HCT116 (cell line): ENCODE measurements around the gene BTNL2. TPM values are rescaled to one million over a fixed set of nuclear protein-coding genes. Genes with fewer than 3 reads are reported as not detected.

ENCODE experiments used
- ATAC-seq: fragments of 200-7000 bp; cut with Tn5 transposase; 2 replicates; pipeline ENCODE4 v1.9.1; 2020; ENCODE audit warnings: mild to moderate bottlenecking, moderate library complexity
- BruUV-seq: library from RNA; stranded (reverse); fragments of 400-500 nt; replicated peaks from 2 replicates; lab custom pipeline; 2021; lab: Mats Ljungman, UMichigan
- CTCF ChIA-PET: fragments of 300-600 bp; sonication (Branson Sonifier 250); formaldehyde crosslinking; loops from one replicate; lab custom pipeline; 2021; ENCODE audit warnings: antibody characterized with exemption; lab: Charles Lee
- POLR2A ChIA-PET: fragments of 300-600, 350-600 bp; sonication (Branson Sonifier 250); formaldehyde crosslinking; loops from one replicate; lab custom pipeline; 2021; ENCODE audit warnings: antibody characterized with exemption; lab: Charles Lee
- RAD21 ChIA-PET, 2 experiments: fragments of 300-600 bp; sonication (Branson Sonifier 250); formaldehyde crosslinking; loops; one replicate each; lab custom pipeline; 2023; ENCODE audit warnings: low total read pairs in 2 of 2; ENCODE audit not compliant: uncharacterized antibody in 2 of 2, unreplicated experiment in 2 of 2, low non-redundant PET in 1 of 2; lab: Charles Lee
- DNase-seq: peaks from one replicate; pipeline ENCODE4 v3.0.0-alpha.2; 2010; ENCODE audit warnings: low read depth, low spot score
- H2AFZ ChIP-seq: fragments of 200-600 bp; shearing (Covaris generic), sonication (generic); 2 replicates; pipeline ENCODE4 v1.6.1; 2017; ENCODE audit warnings: low read depth, mixed run types, mixed read lengths, antibody characterized with exemption, low read length; ENCODE audit not compliant: poor library complexity, severe bottlenecking
- H3K27ac ChIP-seq: 2 replicates; pipeline ENCODE4 v1.5.1; 2012; ENCODE audit warnings: low read depth, low read length
- H3K27me3 ChIP-seq: fragments of 200-600 bp; sonication (generic); 2 replicates; pipeline ENCODE4 v1.6.1; 2016; ENCODE audit warnings: mixed run types, low read length, mixed read lengths; ENCODE audit not compliant: insufficient read depth
- H3K36me3 ChIP-seq, 2 experiments: fragments of 200-500 bp in 1 of 2; fragments of 200-600 bp in 1 of 2; sonication (Bioruptor generic) in 1 of 2; sonication (generic) in 1 of 2; 2 replicates each; pipeline versions ENCODE4 v1.5.1 to v1.6.1; 2014 to 2016; ENCODE audit warnings: low read length in 2 of 2, inconsistent platforms in 1 of 2, mixed read lengths in 1 of 2, mixed run types in 1 of 2; ENCODE audit not compliant: insufficient read depth in 2 of 2, control insufficient read depth in 1 of 2
- H3K4me1 ChIP-seq, 2 experiments: fragments of 200-600 bp in 1 of 2; sonication (generic) in 1 of 2; 2 replicates each; pipeline versions ENCODE4 v1.5.1 to v1.6.1; 2012 to 2017; ENCODE audit warnings: low read length in 2 of 2, inconsistent platforms in 1 of 2, mild to moderate bottlenecking in 1 of 2, mixed read lengths in 1 of 2, mixed run types in 1 of 2, moderate library complexity in 1 of 2; ENCODE audit not compliant: insufficient read depth in 2 of 2, control insufficient read depth in 1 of 2
- H3K4me2 ChIP-seq: fragments of 200-600 bp; sonication (generic); 2 replicates; pipeline ENCODE4 v1.6.1; 2017; ENCODE audit warnings: mixed run types, low read length, mixed read lengths
- H3K4me3 ChIP-seq, 2 experiments: fragments of 200-600 bp in 1 of 2; sonication (generic) in 1 of 2; replicated peaks in 1 of 2; 2 replicates each; pipeline ENCODE4 v1.5.1; 2011 to 2016; ENCODE audit warnings: low read length in 2 of 2, control low read depth in 1 of 2, low read depth in 1 of 2, mild to moderate bottlenecking in 1 of 2, mixed read lengths in 1 of 2, mixed run types in 1 of 2
- H3K79me2 ChIP-seq: fragments of 200-600 bp; sonication (generic); 2 replicates; pipeline ENCODE4 v1.6.1; 2017; ENCODE audit warnings: mild to moderate bottlenecking, mixed run types, low read length, moderate library complexity, mixed read lengths; ENCODE audit not compliant: insufficient read depth
- H3K9ac ChIP-seq: fragments of 200-600 bp; sonication (generic); 2 replicates; pipeline ENCODE4 v1.6.1; 2016; ENCODE audit warnings: low read length, mixed read lengths
- H3K9me2 ChIP-seq: fragments of 200-600 bp; sonication (generic), shearing (Covaris generic); 2 replicates; pipeline ENCODE4 v1.6.1; 2017; ENCODE audit warnings: mixed run types, mild to moderate bottlenecking, moderate library complexity; ENCODE audit not compliant: insufficient read depth
- H3K9me3 ChIP-seq, 2 experiments: fragments of 200-500 bp in 1 of 2; fragments of 200-600 bp in 1 of 2; sonication (Bioruptor generic) in 1 of 2; sonication (generic) in 1 of 2; 2 replicates each; pipeline ENCODE4 v1.6.1; 2014 to 2017; ENCODE audit warnings: low read length in 2 of 2, mixed read lengths in 2 of 2, inconsistent platforms in 1 of 2, low read depth in 1 of 2, mild to moderate bottlenecking in 1 of 2, mixed run types in 1 of 2, moderate library complexity in 1 of 2; ENCODE audit not compliant: control insufficient read depth in 1 of 2, insufficient read depth in 1 of 2
- H4K20me1 ChIP-seq: fragments of 200-600 bp; sonication (generic), shearing (Covaris generic); 2 replicates; pipeline ENCODE4 v1.6.1; 2017; ENCODE audit warnings: mixed run types, mild to moderate bottlenecking, moderate library complexity; ENCODE audit not compliant: insufficient read depth
- CEBPB ChIP-seq: IDR thresholded peaks from 2 replicates; pipeline ENCODE4 v1.6.1; 2012; ENCODE audit warnings: low read depth
- EGR1 ChIP-seq: IDR thresholded peaks from 2 replicates; pipeline ENCODE4 v1.6.1; 2012; ENCODE audit warnings: low read depth
- ELF1 ChIP-seq: IDR thresholded peaks from 2 replicates; pipeline ENCODE4 v1.6.1; 2012; ENCODE audit warnings: low read depth, borderline replicate concordance
- FOSL1 ChIP-seq: IDR thresholded peaks from 2 replicates; pipeline ENCODE4 v1.6.1; 2012; ENCODE audit warnings: low read depth
- POLR2AphosphoS5 ChIP-seq: IDR thresholded peaks from 2 replicates; pipeline ENCODE4 v1.6.1; 2011; ENCODE audit warnings: mild to moderate bottlenecking, low read depth, low read length, moderate library complexity
- SP1 ChIP-seq: IDR thresholded peaks from 2 replicates; pipeline ENCODE4 v1.6.1; 2012; ENCODE audit warnings: low read depth
- SRF ChIP-seq: IDR thresholded peaks from 2 replicates; pipeline ENCODE4 v1.6.1; 2012; ENCODE audit warnings: low read depth
- YY1 ChIP-seq: IDR thresholded peaks from 2 replicates; pipeline ENCODE4 v1.6.1; 2011; ENCODE audit warnings: low read length, low read depth, moderate library complexity, mild to moderate bottlenecking; ENCODE audit not compliant: insufficient replicate concordance; ENCODE audit errors: extremely low read depth
- ZFX ChIP-seq: fragments of 450-650 bp; IDR thresholded peaks from 2 replicates; pipeline ENCODE4 v1.6.1; 2017
- ZNF274 ChIP-seq: fragments of 200-500 bp; sonication (Bioruptor generic); IDR thresholded peaks from 2 replicates; pipeline ENCODE4 v1.6.1; 2014; ENCODE audit warnings: mild to moderate bottlenecking, low read depth, low read length, inconsistent platforms
- intact Hi-C: fragments of 100-400 bp; cut with micrococcal nuclease; formaldehyde crosslinking; loops from 2 replicates; pipeline ENCODE4 v1.10.0; 2022
- total RNA-seq: library from RNA; stranded (reverse); gene quantifications from one replicate; pipeline ENCODE4 v1.2.1, GENCODE V29; 2021; ENCODE audit not compliant: unreplicated experiment
- TF ChIP-seq, protein P1 (sequence below): IDR thresholded peaks from 2 replicates; pipeline ENCODE4 v1.6.1; 2012
- TF ChIP-seq, protein P2 (sequence below): IDR thresholded peaks from 2 replicates; pipeline ENCODE4 v1.6.1; 2012
- TF ChIP-seq, protein P3 (sequence below): IDR thresholded peaks from 2 replicates; pipeline ENCODE4 v1.6.1; 2011; ENCODE audit warnings: mild to moderate bottlenecking, low read length, moderate library complexity; ENCODE audit not compliant: insufficient replicate concordance; ENCODE audit errors: extremely low read depth
- TF ChIP-seq, protein P4 (sequence below): IDR thresholded peaks from 2 replicates; pipeline ENCODE4 v1.6.1; 2012; ENCODE audit warnings: low read depth

BTNL2 gene
- total RNA-seq, 1 experiment from 2014 or later: not detected

DNA sequence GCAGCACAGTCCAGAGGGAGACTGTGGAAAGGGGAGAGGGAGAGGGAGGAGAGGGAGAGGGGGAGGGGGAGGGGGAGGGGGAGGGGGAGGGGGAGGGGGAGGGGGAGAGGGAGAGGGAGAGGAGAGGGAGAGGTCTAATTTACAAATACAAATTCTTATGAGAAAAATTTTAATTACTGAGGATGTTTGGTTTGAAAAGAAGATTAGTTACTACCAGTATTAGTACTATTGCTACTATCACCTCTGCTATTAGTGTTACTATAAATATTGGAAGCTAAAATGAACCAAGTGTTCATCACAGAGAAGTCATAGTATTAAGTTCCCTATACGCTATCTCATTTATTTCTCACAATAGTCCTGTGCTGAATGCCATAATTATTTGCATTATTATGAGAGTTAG lies 20.9 kb downstream of the BTNL2 start (continued):
- TF ChIP-seq, protein P1, sequence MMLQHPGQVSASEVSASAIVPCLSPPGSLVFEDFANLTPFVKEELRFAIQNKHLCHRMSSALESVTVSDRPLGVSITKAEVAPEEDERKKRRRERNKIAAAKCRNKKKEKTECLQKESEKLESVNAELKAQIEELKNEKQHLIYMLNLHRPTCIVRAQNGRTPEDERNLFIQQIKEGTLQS: no peak
- TF ChIP-seq, protein P2, sequence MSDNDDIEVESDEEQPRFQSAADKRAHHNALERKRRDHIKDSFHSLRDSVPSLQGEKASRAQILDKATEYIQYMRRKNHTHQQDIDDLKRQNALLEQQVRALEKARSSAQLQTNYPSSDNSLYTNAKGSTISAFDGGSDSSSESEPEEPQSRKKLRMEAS: no peak
- no peak for TF ChIP-seq SRF
- TF ChIP-seq, protein P3, sequence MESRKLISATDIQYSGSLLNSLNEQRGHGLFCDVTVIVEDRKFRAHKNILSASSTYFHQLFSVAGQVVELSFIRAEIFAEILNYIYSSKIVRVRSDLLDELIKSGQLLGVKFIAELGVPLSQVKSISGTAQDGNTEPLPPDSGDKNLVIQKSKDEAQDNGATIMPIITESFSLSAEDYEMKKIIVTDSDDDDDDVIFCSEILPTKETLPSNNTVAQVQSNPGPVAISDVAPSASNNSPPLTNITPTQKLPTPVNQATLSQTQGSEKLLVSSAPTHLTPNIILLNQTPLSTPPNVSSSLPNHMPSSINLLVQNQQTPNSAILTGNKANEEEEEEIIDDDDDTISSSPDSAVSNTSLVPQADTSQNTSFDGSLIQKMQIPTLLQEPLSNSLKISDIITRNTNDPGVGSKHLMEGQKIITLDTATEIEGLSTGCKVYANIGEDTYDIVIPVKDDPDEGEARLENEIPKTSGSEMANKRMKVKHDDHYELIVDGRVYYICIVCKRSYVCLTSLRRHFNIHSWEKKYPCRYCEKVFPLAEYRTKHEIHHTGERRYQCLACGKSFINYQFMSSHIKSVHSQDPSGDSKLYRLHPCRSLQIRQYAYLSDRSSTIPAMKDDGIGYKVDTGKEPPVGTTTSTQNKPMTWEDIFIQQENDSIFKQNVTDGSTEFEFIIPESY: no peak
- no peak for TF ChIP-seq FOSL1
- TF ChIP-seq EGR1: no peak
- TF ChIP-seq, all 23 proteins: peak for 0

DNA sequence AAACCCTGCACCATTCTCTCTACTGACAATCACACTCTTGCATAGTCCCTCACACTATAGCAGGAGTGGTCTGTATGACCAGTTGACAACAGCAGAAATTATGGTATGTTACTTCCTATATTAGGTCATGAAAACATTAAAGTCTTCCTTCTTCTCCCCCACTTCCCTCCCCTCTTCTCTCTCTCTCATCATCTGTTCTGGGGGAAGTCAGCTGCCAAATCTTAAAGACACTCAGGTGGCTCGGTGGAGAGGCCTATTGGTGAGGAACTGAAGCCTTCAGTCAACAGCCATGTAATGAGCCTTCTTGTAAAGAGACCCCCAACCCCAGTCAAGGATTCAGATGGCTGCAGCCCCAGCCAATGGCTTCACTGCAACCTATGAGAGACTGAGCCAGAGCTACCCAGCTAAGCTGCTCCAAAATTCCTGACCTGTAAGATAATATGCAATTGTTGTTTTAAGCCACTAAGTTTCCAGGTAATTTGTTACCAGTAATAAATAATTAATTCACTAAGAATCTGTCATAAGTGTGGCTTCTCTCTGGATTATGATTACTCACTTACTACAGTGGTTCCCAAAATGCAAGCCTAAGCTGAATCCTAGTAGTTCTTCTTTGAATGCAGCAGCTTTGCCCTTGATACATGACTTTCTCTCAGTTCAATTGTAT lies 24.1 kb downstream of the BTNL2 start:
- H3K4me1 ChIP-seq: no peaks in the 10 kb centered on the region
- no peak for ATAC-seq
- POLR2A ChIA-PET: no interaction called here
- no peak overlapping the region for H3K4me2 ChIP-seq
- intact Hi-C loops: no loop called here
- RAD21 ChIA-PET: no interaction called here
- no peak for TF ChIP-seq ELF1
- no peak for TF ChIP-seq CEBPB
- no peak for TF ChIP-seq YY1
- TF ChIP-seq ZNF274: no peak
- no peak for TF ChIP-seq POLR2AphosphoS5
- TF ChIP-seq, protein P3: no peak
- no peak for TF ChIP-seq ZFX
- TF ChIP-seq, protein P4, sequence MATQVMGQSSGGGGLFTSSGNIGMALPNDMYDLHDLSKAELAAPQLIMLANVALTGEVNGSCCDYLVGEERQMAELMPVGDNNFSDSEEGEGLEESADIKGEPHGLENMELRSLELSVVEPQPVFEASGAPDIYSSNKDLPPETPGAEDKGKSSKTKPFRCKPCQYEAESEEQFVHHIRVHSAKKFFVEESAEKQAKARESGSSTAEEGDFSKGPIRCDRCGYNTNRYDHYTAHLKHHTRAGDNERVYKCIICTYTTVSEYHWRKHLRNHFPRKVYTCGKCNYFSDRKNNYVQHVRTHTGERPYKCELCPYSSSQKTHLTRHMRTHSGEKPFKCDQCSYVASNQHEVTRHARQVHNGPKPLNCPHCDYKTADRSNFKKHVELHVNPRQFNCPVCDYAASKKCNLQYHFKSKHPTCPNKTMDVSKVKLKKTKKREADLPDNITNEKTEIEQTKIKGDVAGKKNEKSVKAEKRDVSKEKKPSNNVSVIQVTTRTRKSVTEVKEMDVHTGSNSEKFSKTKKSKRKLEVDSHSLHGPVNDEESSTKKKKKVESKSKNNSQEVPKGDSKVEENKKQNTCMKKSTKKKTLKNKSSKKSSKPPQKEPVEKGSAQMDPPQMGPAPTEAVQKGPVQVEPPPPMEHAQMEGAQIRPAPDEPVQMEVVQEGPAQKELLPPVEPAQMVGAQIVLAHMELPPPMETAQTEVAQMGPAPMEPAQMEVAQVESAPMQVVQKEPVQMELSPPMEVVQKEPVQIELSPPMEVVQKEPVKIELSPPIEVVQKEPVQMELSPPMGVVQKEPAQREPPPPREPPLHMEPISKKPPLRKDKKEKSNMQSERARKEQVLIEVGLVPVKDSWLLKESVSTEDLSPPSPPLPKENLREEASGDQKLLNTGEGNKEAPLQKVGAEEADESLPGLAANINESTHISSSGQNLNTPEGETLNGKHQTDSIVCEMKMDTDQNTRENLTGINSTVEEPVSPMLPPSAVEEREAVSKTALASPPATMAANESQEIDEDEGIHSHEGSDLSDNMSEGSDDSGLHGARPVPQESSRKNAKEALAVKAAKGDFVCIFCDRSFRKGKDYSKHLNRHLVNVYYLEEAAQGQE: no peak
- TF ChIP-seq SP1: no peak
- TF ChIP-seq FOSL1: no peak
- TF ChIP-seq, all 23 proteins: peak for 0
- H3K36me3 ChIP-seq: no peaks in the 10 kb centered on the region
- H2AFZ ChIP-seq: no peak overlapping the region
- no peaks in the 10 kb centered on the region for H3K79me2 ChIP-seq
- DNase-seq: no peak
- H3K9me2 ChIP-seq: no peaks in the 10 kb centered on the region
- no TSS peak for BruUV-seq
- H3K9ac ChIP-seq: no peak overlapping the region
- H3K27me3 ChIP-seq: no peaks in the 10 kb centered on the region
- CTCF ChIA-PET: interaction anchor here (1.0 kb wide), 1 partner anchor 30 kb away, joined by 3 read pairs; no protein-coding TSS in a partner anchor
- H4K20me1 ChIP-seq: no peaks in the 10 kb centered on the region
- no peak overlapping the region for H3K27ac ChIP-seq
- H3K4me3 ChIP-seq: no peak overlapping the region
- no peaks in the 10 kb centered on the region for H3K9me3 ChIP-seq
